HG03159 (cell line): ENCODE data around the gene SKA3.

Experiments used
- ATAC-seq: cut with Tn5 transposase; IDR thresholded peaks from one replicate; pipeline ENCODE4 v1.9.1; 2021; ENCODE audit warnings: mild to moderate bottlenecking, moderate library complexity; ENCODE audit not compliant: unreplicated experiment

The SKA3 gene

GRCh38 chr13:21117104-21117809, 59.1 kb downstream of the SKA3 start:
- no peak for ATAC-seq

- no peak for ATAC-seq
Measured at GRCh38 chr13:21116141-21116540, 60.2 kb downstream of the SKA3 start.

GRCh38 chr13:21115231-21115630, 61.1 kb downstream of the SKA3 start:
- no peak for ATAC-seq

- no peak for ATAC-seq
Measured at GRCh38 chr13:21111546-21111945, 64.8 kb downstream of the SKA3 start.

- ATAC-seq, result no peak
Measured at GRCh38 chr13:21109168-21109567, 67.2 kb downstream of the SKA3 start.

- ATAC-seq, result no peak
Measured at GRCh38 chr13:21106089-21106488, 70.3 kb downstream of the SKA3 start.

- ATAC-seq, result no peak
Measured at GRCh38 chr13:21104199-21105019, 71.9 kb downstream of the SKA3 start.
